SK-N-SH treated with all-trans-retinoic acid at 6 μM for 48 hours (cell line): ENCODE measurements around the gene SRMS.

Experiments
- ARNTL ChIP-seq: fragments of 450-650 bp; formaldehyde crosslinking; IDR thresholded peaks from 2 replicates; pipeline ENCODE4 v1.5.0; 2020; ENCODE audit warnings: low read depth, mild to moderate bottlenecking, moderate library complexity, borderline replicate concordance
- CREB5 ChIP-seq: fragments of 250-450 bp; sonication (Bioruptor Pico); IDR thresholded peaks from 2 replicates; pipeline ENCODE4 v1.5.1; 2020; ENCODE audit warnings: low read depth, mild to moderate bottlenecking, moderate library complexity
- ESRRG ChIP-seq: fragments of 250-450 bp; sonication (Bioruptor Pico); IDR thresholded peaks from 2 replicates; pipeline ENCODE4 v1.6.1; 2021; ENCODE audit warnings: mild to moderate bottlenecking
- GLIS3 ChIP-seq: fragments of 250-450 bp; sonication (Bioruptor Pico); IDR thresholded peaks from 2 replicates; pipeline ENCODE4 v1.5.0; 2020; ENCODE audit warnings: mild to moderate bottlenecking, moderate library complexity
- PATZ1 ChIP-seq: fragments of 250-450 bp; sonication (Bioruptor Pico); IDR thresholded peaks from 2 replicates; pipeline ENCODE4 v1.8.0; 2020; ENCODE audit warnings: mild to moderate bottlenecking, moderate library complexity, borderline replicate concordance
- RARB ChIP-seq: fragments of 250-450 bp; sonication (Bioruptor Pico); IDR thresholded peaks from 2 replicates; pipeline ENCODE4 v1.8.0; 2021; ENCODE audit warnings: mild to moderate bottlenecking, moderate library complexity
- SNAI2 ChIP-seq: fragments of 250-450 bp; sonication (Bioruptor Pico); IDR thresholded peaks from 2 replicates; pipeline ENCODE4 v1.5.0; 2020; ENCODE audit warnings: mild to moderate bottlenecking, moderate library complexity
- TOX ChIP-seq: fragments of 250-450 bp; sonication (Bioruptor Pico); IDR thresholded peaks from 2 replicates; pipeline ENCODE4 v1.8.0; 2021; ENCODE audit warnings: mild to moderate bottlenecking, moderate library complexity, borderline replicate concordance
- ZC3H10 ChIP-seq: fragments of 250-450 bp; sonication (Bioruptor Pico); IDR thresholded peaks from 2 replicates; pipeline ENCODE4 v1.5.1; 2021; ENCODE audit warnings: mild to moderate bottlenecking, moderate library complexity
- ZFP3 ChIP-seq: fragments of 250-450 bp; sonication (Bioruptor Pico); IDR thresholded peaks from 2 replicates; pipeline ENCODE4 v1.5.0; 2020; ENCODE audit warnings: mild to moderate bottlenecking, moderate library complexity
- ZFP30 ChIP-seq: fragments of 450-650 bp; formaldehyde crosslinking; IDR thresholded peaks from 2 replicates; pipeline ENCODE4 v1.5.0; 2022; ENCODE audit warnings: mild to moderate bottlenecking, moderate library complexity
- ZNF565 ChIP-seq: fragments of 450-650 bp; formaldehyde crosslinking; conservative IDR thresholded peaks from 2 replicates; pipeline ENCODE4 v1.5.0; 2020; ENCODE audit warnings: low read depth, mild to moderate bottlenecking, moderate library complexity

GRCh38 chr20:63587256-63587655 is 39.7 kb upstream of the SRMS start:
- TF ChIP-seq ZFP30 (no peak), ZFP3 (no peak), ARNTL (no peak), ZNF565 (no peak), ZC3H10 (no peak), ESRRG (CRISPR knock-in tag) (no peak), PATZ1 (CRISPR knock-in tag) (no peak), TOX (CRISPR knock-in tag) (no peak), CREB5 (CRISPR knock-in tag) (no peak), RARB (CRISPR knock-in tag) (no peak), GLIS3 (no peak), SNAI2 (no peak)
